HCT116 (cell line): ENCODE results near the gene TTC27. TPM values are rescaled to one million over a fixed set of nuclear protein-coding genes. Genes with fewer than 3 reads are reported as not detected.
"Not testable (repeated sequence)": the region's sequence is repeated elsewhere in the genome, so short reads cannot be mapped to it uniquely, and the experiment has no call there.

Experiments used
- ATAC-seq: fragments of 200-7000 bp; cut with Tn5 transposase; 2 replicates; pipeline ENCODE4 v1.9.1; 2020; ENCODE audit warnings: mild to moderate bottlenecking, moderate library complexity
- BruUV-seq: library from RNA; stranded (reverse); fragments of 400-500 nt; replicated peaks from 2 replicates; lab custom pipeline; 2021; lab: Mats Ljungman, UMichigan
- CTCF ChIA-PET: fragments of 300-600 bp; sonication (Branson Sonifier 250); formaldehyde crosslinking; loops from one replicate; lab custom pipeline; 2021; ENCODE audit warnings: antibody characterized with exemption; lab: Charles Lee
- POLR2A ChIA-PET: fragments of 300-600, 350-600 bp; sonication (Branson Sonifier 250); formaldehyde crosslinking; loops from one replicate; lab custom pipeline; 2021; ENCODE audit warnings: antibody characterized with exemption; lab: Charles Lee
- RAD21 ChIA-PET, 2 experiments: fragments of 300-600 bp; sonication (Branson Sonifier 250); formaldehyde crosslinking; loops; one replicate each; lab custom pipeline; 2023; ENCODE audit warnings: low total read pairs in 2 of 2; ENCODE audit not compliant: uncharacterized antibody in 2 of 2, unreplicated experiment in 2 of 2, low non-redundant PET in 1 of 2; lab: Charles Lee
- DNase-seq: peaks from one replicate; pipeline ENCODE4 v3.0.0-alpha.2; 2010; ENCODE audit warnings: low read depth, low spot score
- H2AFZ ChIP-seq: fragments of 200-600 bp; shearing (Covaris generic), sonication (generic); 2 replicates; pipeline ENCODE4 v1.6.1; 2017; ENCODE audit warnings: low read depth, mixed run types, mixed read lengths, antibody characterized with exemption, low read length; ENCODE audit not compliant: poor library complexity, severe bottlenecking
- H3K27ac ChIP-seq: 2 replicates; pipeline ENCODE4 v1.5.1; 2012; ENCODE audit warnings: low read depth, low read length
- H3K27me3 ChIP-seq: fragments of 200-600 bp; sonication (generic); 2 replicates; pipeline ENCODE4 v1.6.1; 2016; ENCODE audit warnings: mixed run types, low read length, mixed read lengths; ENCODE audit not compliant: insufficient read depth
- H3K36me3 ChIP-seq, 2 experiments: fragments of 200-500 bp in 1 of 2; fragments of 200-600 bp in 1 of 2; sonication (Bioruptor generic) in 1 of 2; sonication (generic) in 1 of 2; 2 replicates each; pipeline versions ENCODE4 v1.5.1 to v1.6.1; 2014 to 2016; ENCODE audit warnings: low read length in 2 of 2, inconsistent platforms in 1 of 2, mixed read lengths in 1 of 2, mixed run types in 1 of 2; ENCODE audit not compliant: insufficient read depth in 2 of 2, control insufficient read depth in 1 of 2
- H3K4me1 ChIP-seq, 2 experiments: fragments of 200-600 bp in 1 of 2; sonication (generic) in 1 of 2; 2 replicates each; pipeline versions ENCODE4 v1.5.1 to v1.6.1; 2012 to 2017; ENCODE audit warnings: low read length in 2 of 2, inconsistent platforms in 1 of 2, mild to moderate bottlenecking in 1 of 2, mixed read lengths in 1 of 2, mixed run types in 1 of 2, moderate library complexity in 1 of 2; ENCODE audit not compliant: insufficient read depth in 2 of 2, control insufficient read depth in 1 of 2
- H3K4me2 ChIP-seq: fragments of 200-600 bp; sonication (generic); 2 replicates; pipeline ENCODE4 v1.6.1; 2017; ENCODE audit warnings: mixed run types, low read length, mixed read lengths
- H3K4me3 ChIP-seq, 2 experiments: fragments of 200-600 bp in 1 of 2; sonication (generic) in 1 of 2; replicated peaks in 1 of 2; 2 replicates each; pipeline ENCODE4 v1.5.1; 2011 to 2016; ENCODE audit warnings: low read length in 2 of 2, control low read depth in 1 of 2, low read depth in 1 of 2, mild to moderate bottlenecking in 1 of 2, mixed read lengths in 1 of 2, mixed run types in 1 of 2
- H3K79me2 ChIP-seq: fragments of 200-600 bp; sonication (generic); 2 replicates; pipeline ENCODE4 v1.6.1; 2017; ENCODE audit warnings: mild to moderate bottlenecking, mixed run types, low read length, moderate library complexity, mixed read lengths; ENCODE audit not compliant: insufficient read depth
- H3K9ac ChIP-seq: fragments of 200-600 bp; sonication (generic); 2 replicates; pipeline ENCODE4 v1.6.1; 2016; ENCODE audit warnings: low read length, mixed read lengths
- H3K9me2 ChIP-seq: fragments of 200-600 bp; sonication (generic), shearing (Covaris generic); 2 replicates; pipeline ENCODE4 v1.6.1; 2017; ENCODE audit warnings: mixed run types, mild to moderate bottlenecking, moderate library complexity; ENCODE audit not compliant: insufficient read depth
- H3K9me3 ChIP-seq, 2 experiments: fragments of 200-500 bp in 1 of 2; fragments of 200-600 bp in 1 of 2; sonication (Bioruptor generic) in 1 of 2; sonication (generic) in 1 of 2; 2 replicates each; pipeline ENCODE4 v1.6.1; 2014 to 2017; ENCODE audit warnings: low read length in 2 of 2, mixed read lengths in 2 of 2, inconsistent platforms in 1 of 2, low read depth in 1 of 2, mild to moderate bottlenecking in 1 of 2, mixed run types in 1 of 2, moderate library complexity in 1 of 2; ENCODE audit not compliant: control insufficient read depth in 1 of 2, insufficient read depth in 1 of 2
- H4K20me1 ChIP-seq: fragments of 200-600 bp; sonication (generic), shearing (Covaris generic); 2 replicates; pipeline ENCODE4 v1.6.1; 2017; ENCODE audit warnings: mixed run types, mild to moderate bottlenecking, moderate library complexity; ENCODE audit not compliant: insufficient read depth
- CBX3 ChIP-seq: IDR thresholded peaks from 2 replicates; pipeline ENCODE4 v1.6.1; 2012; ENCODE audit warnings: low read depth
- CEBPB ChIP-seq: IDR thresholded peaks from 2 replicates; pipeline ENCODE4 v1.6.1; 2012; ENCODE audit warnings: low read depth
- ELF1 ChIP-seq: IDR thresholded peaks from 2 replicates; pipeline ENCODE4 v1.6.1; 2012; ENCODE audit warnings: low read depth, borderline replicate concordance
- EZH2 ChIP-seq: fragments of 200-600 bp; sonication (generic); IDR thresholded peaks from 2 replicates; pipeline ENCODE4 v1.6.1; 2017; ENCODE audit warnings: antibody characterized with exemption, mixed run types
- JUND ChIP-seq: IDR thresholded peaks from 2 replicates; pipeline ENCODE4 v1.6.1; 2012
- POLR2AphosphoS5 ChIP-seq: IDR thresholded peaks from 2 replicates; pipeline ENCODE4 v1.6.1; 2011; ENCODE audit warnings: mild to moderate bottlenecking, low read depth, low read length, moderate library complexity
- RAD21 ChIP-seq: IDR thresholded peaks from 2 replicates; pipeline ENCODE4 v1.6.1; 2012; ENCODE audit warnings: low read depth, mild to moderate bottlenecking
- SIN3A ChIP-seq: IDR thresholded peaks from 2 replicates; pipeline ENCODE4 v1.6.1; 2012; ENCODE audit warnings: low read depth
- TCF7L2 ChIP-seq: IDR thresholded peaks from 2 replicates; pipeline ENCODE4 v1.7.0; 2011; ENCODE audit warnings: borderline replicate concordance, inconsistent platforms; ENCODE audit not compliant: insufficient read depth, insufficient read length; ENCODE audit errors: extremely low read depth
- YY1 ChIP-seq: IDR thresholded peaks from 2 replicates; pipeline ENCODE4 v1.6.1; 2011; ENCODE audit warnings: low read length, low read depth, moderate library complexity, mild to moderate bottlenecking; ENCODE audit not compliant: insufficient replicate concordance; ENCODE audit errors: extremely low read depth
- ZFX ChIP-seq: fragments of 450-650 bp; IDR thresholded peaks from 2 replicates; pipeline ENCODE4 v1.6.1; 2017
- ZNF274 ChIP-seq: fragments of 200-500 bp; sonication (Bioruptor generic); IDR thresholded peaks from 2 replicates; pipeline ENCODE4 v1.6.1; 2014; ENCODE audit warnings: mild to moderate bottlenecking, low read depth, low read length, inconsistent platforms
- intact Hi-C: fragments of 100-400 bp; cut with micrococcal nuclease; formaldehyde crosslinking; loops from 2 replicates; pipeline ENCODE4 v1.10.0; 2022
- total RNA-seq: library from RNA; stranded (reverse); gene quantifications from one replicate; pipeline ENCODE4 v1.2.1, GENCODE V29; 2021; ENCODE audit not compliant: unreplicated experiment
- TF ChIP-seq, protein P1 (sequence below): IDR thresholded peaks from 2 replicates; pipeline ENCODE4 v1.6.1; 2012
- TF ChIP-seq, protein P2 (sequence below): IDR thresholded peaks from 2 replicates; pipeline ENCODE4 v1.6.1; 2011; ENCODE audit warnings: mild to moderate bottlenecking, low read length, moderate library complexity; ENCODE audit not compliant: insufficient replicate concordance; ENCODE audit errors: extremely low read depth

Gene TTC27
- total RNA-seq, 1 experiment from 2014 or later = 24.4 TPM

DNA sequence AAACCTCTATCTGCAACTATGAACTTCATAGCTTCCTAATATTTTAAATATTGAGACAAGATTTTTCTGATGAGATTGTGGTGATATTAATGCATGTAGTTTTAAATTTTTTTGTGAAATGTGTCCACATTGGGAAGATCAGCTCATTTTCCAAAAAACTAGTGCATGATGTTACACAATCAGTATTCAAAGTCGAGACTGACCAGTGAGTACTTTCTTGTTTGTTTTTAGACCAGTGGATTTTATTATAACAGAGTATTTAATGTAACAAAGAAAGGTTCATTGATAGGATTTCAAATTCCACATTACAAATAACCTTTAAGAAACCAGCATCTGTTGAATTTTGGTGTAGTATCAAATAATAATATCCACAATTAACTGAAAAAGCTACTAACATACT, 99.3 kb downstream of the TTC27 start:
- no peak for TF ChIP-seq CBX3
- no peak for TF ChIP-seq YY1
- TF ChIP-seq ELF1 = no peak
- TF ChIP-seq ZFX = no peak
- TF ChIP-seq, all 23 proteins: peak for 0
- H3K9me2 ChIP-seq = no peaks in the 10 kb centered on the region
- no peaks in the 10 kb centered on the region for H3K36me3 ChIP-seq
- no peaks in the 10 kb centered on the region for H3K79me2 ChIP-seq
- no peak overlapping the region for H2AFZ ChIP-seq
- no peaks in the 10 kb centered on the region for H4K20me1 ChIP-seq
- H3K9me3 ChIP-seq = no peaks in the 10 kb centered on the region
- ChIA-PET RAD21 (no interaction called here), CTCF (no interaction called here), POLR2A (no interaction called here)
- no peak overlapping the region for H3K27ac ChIP-seq
- no peak overlapping the region for H3K9ac ChIP-seq
- no peaks in the 10 kb centered on the region for H3K27me3 ChIP-seq
- H3K4me3 ChIP-seq = no peak overlapping the region
- no TSS peak for BruUV-seq
- DNase-seq (no peak), ATAC-seq (no peak)
- intact Hi-C loops = no loop called here
- no peaks in the 10 kb centered on the region for H3K4me1 ChIP-seq
- no peak overlapping the region for H3K4me2 ChIP-seq

DNA sequence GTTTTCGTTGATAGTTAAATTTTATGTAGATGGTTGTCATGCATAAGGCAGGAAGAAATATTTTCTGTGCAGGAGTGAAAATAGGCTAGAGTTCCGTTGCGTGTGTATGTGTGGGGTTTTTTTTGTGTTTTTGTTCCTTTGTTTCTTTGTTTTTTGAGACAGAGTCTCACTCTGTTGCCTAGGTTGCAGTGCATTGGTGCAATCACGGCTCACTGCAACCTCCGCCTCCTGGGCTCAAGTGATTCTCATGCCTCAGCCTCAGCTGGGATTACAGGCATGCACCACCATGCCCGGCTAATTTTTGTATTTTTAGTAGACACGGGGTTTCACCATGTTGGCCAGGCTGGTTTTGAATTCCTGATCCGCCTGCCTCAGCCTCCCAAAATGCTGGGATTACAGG, 103.1 kb downstream of the TTC27 start:
- H3K4me3 ChIP-seq, RAD21 ChIA-PET, H2AFZ ChIP-seq, DNase-seq, POLR2A ChIA-PET, H3K4me2 ChIP-seq, H3K4me1 ChIP-seq, H3K9me2 ChIP-seq, BruUV-seq, CTCF ChIA-PET, ATAC-seq, H3K9ac ChIP-seq, H3K9me3 ChIP-seq, H3K27me3 ChIP-seq, H3K36me3 ChIP-seq, H4K20me1 ChIP-seq, H3K27ac ChIP-seq, H3K79me2 ChIP-seq, intact Hi-C loops: not testable (repeated sequence)

DNA sequence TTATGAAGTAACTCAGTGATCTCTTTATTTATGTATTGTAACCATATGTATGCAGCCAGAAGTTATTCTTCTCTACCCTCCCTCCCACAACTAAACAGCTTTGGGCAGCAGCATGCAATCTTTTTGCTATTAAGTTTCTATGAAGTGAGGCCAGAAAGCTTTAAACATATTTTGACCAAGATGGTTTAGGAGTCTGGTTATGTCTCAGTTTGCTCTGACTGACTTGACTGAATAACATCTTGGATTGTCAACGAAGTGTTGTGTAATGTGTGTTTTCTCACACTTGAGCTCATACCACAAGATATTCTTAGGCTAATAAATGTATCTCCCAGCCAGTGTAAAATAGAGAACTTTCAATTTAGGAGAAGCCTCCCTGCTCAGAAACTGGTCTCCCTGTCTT, 104.3 kb downstream of the TTC27 start:
- BruUV-seq = no TSS peak
- H3K9ac ChIP-seq = no peak overlapping the region
- POLR2A ChIA-PET = no interaction called here
- H3K4me1 ChIP-seq = no peaks in the 10 kb centered on the region
- H3K4me3 ChIP-seq = no peak overlapping the region
- intact Hi-C loops = no loop called here
- no peaks in the 10 kb centered on the region for H3K27me3 ChIP-seq
- no peaks in the 10 kb centered on the region for H3K79me2 ChIP-seq
- no peak overlapping the region for H2AFZ ChIP-seq
- H3K27ac ChIP-seq = no peak overlapping the region
- RAD21 ChIA-PET = no interaction called here
- H3K9me3 ChIP-seq = no peaks in the 10 kb centered on the region
- CTCF ChIA-PET = no interaction called here
- no peak overlapping the region for H3K4me2 ChIP-seq
- ATAC-seq = no peak
- no peaks in the 10 kb centered on the region; the same call in 1 of the 2 replicates for H4K20me1 ChIP-seq
- no peak for DNase-seq
- H3K36me3 ChIP-seq = no peaks in the 10 kb centered on the region
- no peaks in the 10 kb centered on the region for H3K9me2 ChIP-seq
- TF ChIP-seq RAD21 (no peak), CEBPB (no peak), ZNF274 (no peak), EZH2 (no peak), JUND (no peak), TCF7L2 (no peak), ELF1 (no peak), SIN3A (no peak), POLR2AphosphoS5 (no peak)
- TF ChIP-seq, protein P1, sequence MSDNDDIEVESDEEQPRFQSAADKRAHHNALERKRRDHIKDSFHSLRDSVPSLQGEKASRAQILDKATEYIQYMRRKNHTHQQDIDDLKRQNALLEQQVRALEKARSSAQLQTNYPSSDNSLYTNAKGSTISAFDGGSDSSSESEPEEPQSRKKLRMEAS = no peak
- TF ChIP-seq, protein P2, sequence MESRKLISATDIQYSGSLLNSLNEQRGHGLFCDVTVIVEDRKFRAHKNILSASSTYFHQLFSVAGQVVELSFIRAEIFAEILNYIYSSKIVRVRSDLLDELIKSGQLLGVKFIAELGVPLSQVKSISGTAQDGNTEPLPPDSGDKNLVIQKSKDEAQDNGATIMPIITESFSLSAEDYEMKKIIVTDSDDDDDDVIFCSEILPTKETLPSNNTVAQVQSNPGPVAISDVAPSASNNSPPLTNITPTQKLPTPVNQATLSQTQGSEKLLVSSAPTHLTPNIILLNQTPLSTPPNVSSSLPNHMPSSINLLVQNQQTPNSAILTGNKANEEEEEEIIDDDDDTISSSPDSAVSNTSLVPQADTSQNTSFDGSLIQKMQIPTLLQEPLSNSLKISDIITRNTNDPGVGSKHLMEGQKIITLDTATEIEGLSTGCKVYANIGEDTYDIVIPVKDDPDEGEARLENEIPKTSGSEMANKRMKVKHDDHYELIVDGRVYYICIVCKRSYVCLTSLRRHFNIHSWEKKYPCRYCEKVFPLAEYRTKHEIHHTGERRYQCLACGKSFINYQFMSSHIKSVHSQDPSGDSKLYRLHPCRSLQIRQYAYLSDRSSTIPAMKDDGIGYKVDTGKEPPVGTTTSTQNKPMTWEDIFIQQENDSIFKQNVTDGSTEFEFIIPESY = no peak
